GM21515 (cell line): ENCODE results near the gene MAMDC2.

Experiments
- ATAC-seq: cut with Tn5 transposase; IDR thresholded peaks from one replicate; pipeline ENCODE4 v1.9.1; 2021; ENCODE audit not compliant: unreplicated experiment

The MAMDC2 gene

GRCh38 chr9:70257502-70257901 lies 213.9 kb downstream of the MAMDC2 start:
- no peak for ATAC-seq

- ATAC-seq: peak; percentile 45
Observed at GRCh38 chr9:70257991-70258691, 214.5 kb downstream of the MAMDC2 start.

GRCh38 chr9:70258692-70259511 lies 215.3 kb downstream of the MAMDC2 start, which contains the start of gene SMC5:
SMC5 (plus strand) TSS chr9:70258978; CDS start chr9:70259079, 101 bp downstream.
- ATAC-seq: peak; percentile 81

GRCh38 chr9:70259512-70259802 lies 215.8 kb downstream of the MAMDC2 start:
- no peak for ATAC-seq

- no peak for ATAC-seq
Observed at GRCh38 chr9:70260007-70260443, 216.4 kb downstream of the MAMDC2 start.

- peak; percentile 22 for ATAC-seq
Observed at GRCh38 chr9:70260606-70261005, 217.0 kb downstream of the MAMDC2 start.

GRCh38 chr9:70261131-70261870 lies 217.7 kb downstream of the MAMDC2 start:
- ATAC-seq: no peak

GRCh38 chr9:70262366-70262765 lies 218.7 kb downstream of the MAMDC2 start:
- no peak for ATAC-seq

- no peak for ATAC-seq
Observed at GRCh38 chr9:70262948-70263347, 219.3 kb downstream of the MAMDC2 start.

GRCh38 chr9:70263421-70263820 lies 219.8 kb downstream of the MAMDC2 start:
- ATAC-seq: no peak
